IMR-90 (cell line): Measurements from ENCODE around the gene RNU5D-1. TPM values are rescaled to one million over a fixed set of nuclear protein-coding genes. Genes with fewer than 3 reads are reported as not detected.

Source experiments
- ATAC-seq: fragments of 200-7000 bp; cut with Tn5 transposase; 2 replicates; pipeline ENCODE4 v1.9.1; 2020; ENCODE audit warnings: low read depth, mild to moderate bottlenecking, moderate library complexity
- BruUV-seq: library from RNA; stranded (reverse); fragments of 400-500 nt; replicated peaks from 2 replicates; lab custom pipeline; 2021; lab: Mats Ljungman, UMichigan
- CTCF ChIA-PET: fragments of 300-600 bp; formaldehyde crosslinking; extraction: SDS; loops from one replicate; lab custom pipeline; 2021; ENCODE audit warnings: antibody characterized with exemption; lab: Yijun Ruan, JAX
- POLR2A ChIA-PET: fragments of 300-600 bp; sonication (Branson Sonifier 250); formaldehyde crosslinking; loops from one replicate; lab custom pipeline; 2022; ENCODE audit warnings: antibody characterized with exemption; ENCODE audit not compliant: unreplicated experiment; lab: Charles Lee
- DNase-seq: peaks from one replicate; pipeline ENCODE4 v3.0.0; 2013
- H2AFZ ChIP-seq: replicated peaks from 2 replicates; pipeline ENCODE3; 2013; ENCODE audit warnings: low read length, mild to moderate bottlenecking; ENCODE audit not compliant: poor library complexity
- H2AK5ac ChIP-seq: 2 replicates; pipeline ENCODE4 v1.6.1; 2013; ENCODE audit warnings: low read depth, low read length, inconsistent platforms
- H2AK9ac ChIP-seq: replicated peaks from 2 replicates; pipeline ENCODE3; 2013; ENCODE audit warnings: mild to moderate bottlenecking, low read depth, low read length, moderate library complexity; ENCODE audit not compliant: poor library complexity
- H2BK120ac ChIP-seq: 2 replicates; pipeline ENCODE4 v1.6.1; 2013; ENCODE audit warnings: low read depth, low read length, inconsistent platforms
- H2BK15ac ChIP-seq: 3 replicates; pipeline ENCODE4 v1.6.1; 2013; ENCODE audit warnings: low read depth, low read length, inconsistent platforms
- H2BK20ac ChIP-seq: 2 replicates; pipeline ENCODE4 v1.6.1; 2013; ENCODE audit warnings: low read depth, mild to moderate bottlenecking, inconsistent platforms, low read length, moderate library complexity
- H2BK5ac ChIP-seq: 2 replicates; pipeline ENCODE4 v1.6.1; 2013; ENCODE audit warnings: mild to moderate bottlenecking, low read depth, low read length, inconsistent platforms; ENCODE audit not compliant: poor library complexity, severe bottlenecking
- H3K14ac ChIP-seq: replicated peaks from 2 replicates; pipeline ENCODE4 v1.6.1; 2013; ENCODE audit warnings: low read depth, low read length, inconsistent platforms
- H3K18ac ChIP-seq: 2 replicates; pipeline ENCODE4 v1.6.1; 2013; ENCODE audit warnings: low read depth, low read length, control low read depth
- H3K23ac ChIP-seq: 2 replicates; pipeline ENCODE4 v1.6.1; 2013; ENCODE audit warnings: low read depth, low read length, inconsistent platforms
- H3K27ac ChIP-seq: 2 replicates; pipeline ENCODE4 v1.5.1; 2013; ENCODE audit warnings: mild to moderate bottlenecking, control low read depth, low read length; ENCODE audit not compliant: insufficient read depth
- H3K27me3 ChIP-seq: 2 replicates; pipeline ENCODE4 v1.6.1; 2013; ENCODE audit warnings: low read length; ENCODE audit not compliant: control insufficient read depth, insufficient read depth
- H3K36me3 ChIP-seq: 2 replicates; pipeline ENCODE4 v1.6.1; 2013; ENCODE audit warnings: low read length, mixed read lengths; ENCODE audit not compliant: control insufficient read depth, insufficient read depth
- H3K4ac ChIP-seq: 2 replicates; pipeline ENCODE4 v1.6.1; 2013; ENCODE audit warnings: low read depth, low read length, inconsistent platforms
- H3K4me1 ChIP-seq: 2 replicates; pipeline ENCODE4 v1.6.1; 2013; ENCODE audit warnings: low read length, mixed read lengths; ENCODE audit not compliant: control insufficient read depth, insufficient read depth
- H3K4me2 ChIP-seq: 2 replicates; pipeline ENCODE4 v1.6.1; 2013; ENCODE audit warnings: low read depth, mild to moderate bottlenecking, control low read depth, low read length, moderate library complexity
- H3K4me3 ChIP-seq: 2 replicates; pipeline ENCODE4 v1.5.1; 2013; ENCODE audit warnings: low read depth, mild to moderate bottlenecking, control low read depth, low read length, moderate library complexity; ENCODE audit not compliant: insufficient read depth
- H3K56ac ChIP-seq: 2 replicates; pipeline ENCODE4 v1.6.1; 2013; ENCODE audit warnings: low read length, inconsistent platforms; ENCODE audit not compliant: insufficient read depth; ENCODE audit errors: extremely low read depth
- H3K79me1 ChIP-seq, 2 experiments: 2 replicates each; pipeline ENCODE4 v1.6.1; 2013; ENCODE audit warnings: low read length in 2 of 2, inconsistent platforms in 1 of 2, low read depth in 1 of 2
- H3K9ac ChIP-seq: 2 replicates; pipeline ENCODE4 v1.6.1; 2013; ENCODE audit warnings: low read depth, low read length, control low read depth
- H3K9me1 ChIP-seq: 2 replicates; pipeline ENCODE4 v1.6.1; 2013; ENCODE audit warnings: low read length, inconsistent platforms; ENCODE audit not compliant: insufficient read depth
- H3K9me3 ChIP-seq: 2 replicates; pipeline ENCODE4 v1.6.1; 2013; ENCODE audit warnings: low read length; ENCODE audit not compliant: control insufficient read depth, insufficient read depth
- H4K20me1 ChIP-seq: 2 replicates; pipeline ENCODE4 v1.6.1; 2013; ENCODE audit warnings: low read length, inconsistent platforms; ENCODE audit not compliant: insufficient read depth
- H4K5ac ChIP-seq: 2 replicates; pipeline ENCODE4 v1.6.1; 2013; ENCODE audit warnings: mild to moderate bottlenecking, low read depth, low read length, control low read depth
- H4K8ac ChIP-seq, 2 experiments: 2 replicates each; pipeline ENCODE4 v1.6.1; 2013; ENCODE audit warnings: low read depth in 2 of 2, low read length in 2 of 2, control low read depth in 1 of 2, inconsistent platforms in 1 of 2
- H4K91ac ChIP-seq: 2 replicates; pipeline ENCODE4 v1.6.1; 2013; ENCODE audit warnings: low read depth, low read length, inconsistent platforms; ENCODE audit not compliant: insufficient read depth
- BHLHE40 ChIP-seq: fragments of 150-350 bp; IDR thresholded peaks from 2 replicates; pipeline ENCODE4 v1.6.1; 2016; ENCODE audit warnings: mild to moderate bottlenecking, low read depth, low read length
- CEBPB ChIP-seq: IDR thresholded peaks from 2 replicates; pipeline ENCODE4 v1.6.1; 2012; ENCODE audit warnings: low read depth, low read length, improper control_type of control experiment
- CHD1 ChIP-seq: IDR thresholded peaks from 2 replicates; pipeline ENCODE4 v1.6.1; 2012; ENCODE audit warnings: low read depth, low read length, improper control_type of control experiment
- FOS ChIP-seq: fragments of 150-350 bp; IDR thresholded peaks from 2 replicates; pipeline ENCODE4 v1.6.1; 2016; ENCODE audit warnings: low read depth, low read length
- MAFK ChIP-seq: IDR thresholded peaks from 2 replicates; pipeline ENCODE4 v1.6.1; 2012; ENCODE audit warnings: low read depth, low read length, improper control_type of control experiment
- MAZ ChIP-seq: IDR thresholded peaks from 2 replicates; pipeline ENCODE4 v1.6.1; 2012; ENCODE audit warnings: low read depth, mild to moderate bottlenecking, low read length, improper control_type of control experiment, moderate library complexity, borderline replicate concordance
- MXI1 ChIP-seq: IDR thresholded peaks from 2 replicates; pipeline ENCODE4 v1.6.1; 2012; ENCODE audit warnings: low read depth, mild to moderate bottlenecking, low read length, moderate library complexity, borderline replicate concordance
- NFE2L2 ChIP-seq: fragments of 150-350 bp; IDR thresholded peaks from 2 replicates; pipeline ENCODE4 v1.6.1; 2016; ENCODE audit warnings: low read depth, mild to moderate bottlenecking, low read length
- POLR2A ChIP-seq: IDR thresholded peaks from 2 replicates; pipeline ENCODE4 v1.6.1; 2012; ENCODE audit warnings: mild to moderate bottlenecking, low read depth, low read length
- RCOR1 ChIP-seq: IDR thresholded peaks from 2 replicates; pipeline ENCODE4 v1.6.1; 2012; ENCODE audit warnings: mild to moderate bottlenecking, low read length, improper control_type of control experiment; ENCODE audit not compliant: insufficient replicate concordance
- RFX5 ChIP-seq: IDR thresholded peaks from 2 replicates; pipeline ENCODE4 v1.8.0; 2012; ENCODE audit warnings: low read depth, mild to moderate bottlenecking, low read length, moderate library complexity
- WGBS, 2 experiments: methylation state at CpG; one replicate each; pipeline versions ENCODE4 v1.1.5 to v1.1.7; 2013; ENCODE audit warnings: missing lambda C conversion rate in 2 of 2; ENCODE audit not compliant: insufficient read length in 1 of 2; ENCODE audit errors: extremely low coverage in 2 of 2; 5-methylcytosine and 5-hydroxymethylcytosine counted together
- dilution Hi-C: fragments of 300-500 bp; cut with HindIII; formaldehyde crosslinking; loops from one replicate; pipeline ENCODE4 v1.14.3; 2018; ENCODE audit warnings: low sequenced_read_pairs; ENCODE audit not compliant: unreplicated experiment
- in situ Hi-C: fragments of 300-500 bp; cut with MboI; formaldehyde crosslinking; loops from 3 replicates; pipeline ENCODE4 v1.14.3; 2019; ENCODE audit warnings: low sequenced_read_pairs, inconsistent platforms, mixed read lengths
- intact Hi-C: fragments of 100-400 bp; cut with micrococcal nuclease; formaldehyde crosslinking; loops from 2 replicates; pipeline ENCODE4 v1.10.0; 2022
- polyA plus RNA-seq, 3 experiments: library from polyadenylated mRNA; depleted of rRNA; stranded (reverse); fragments of >200 nt; gene quantifications; 2 replicates each; pipeline ENCODE4 v1.2.3, GENCODE V29; 2012; ENCODE audit warnings: low replicate concordance in 1 of 3
- total RNA-seq: library from RNA; depleted of rRNA; stranded (reverse); fragments of >200 nt; gene quantifications from 2 replicates; pipeline ENCODE4 v1.2.3, GENCODE V29; 2012
- TF ChIP-seq, protein P1 (sequence below): conservative IDR thresholded peaks from 2 replicates; pipeline ENCODE4 v1.5.1; 2012; ENCODE audit warnings: mild to moderate bottlenecking, low read depth, low read length, improper control_type of control experiment
- TF ChIP-seq, protein P2 (sequence below): fragments of 150-350 bp; IDR thresholded peaks from 2 replicates; pipeline ENCODE4 v1.6.1; 2017; ENCODE audit warnings: mild to moderate bottlenecking, antibody characterized with exemption, low read length, low read depth
- TF ChIP-seq, protein P3 (sequence below): fragments of 150-350 bp; IDR thresholded peaks from 2 replicates; pipeline ENCODE4 v1.6.1; 2016; ENCODE audit warnings: low read depth, mild to moderate bottlenecking, low read length, moderate library complexity, borderline replicate concordance

Gene RNU5D-1
- total and polyA plus RNA-seq, 2 of the 4 experiments (the other 2 are of a cell fraction) = not detected

DNA sequence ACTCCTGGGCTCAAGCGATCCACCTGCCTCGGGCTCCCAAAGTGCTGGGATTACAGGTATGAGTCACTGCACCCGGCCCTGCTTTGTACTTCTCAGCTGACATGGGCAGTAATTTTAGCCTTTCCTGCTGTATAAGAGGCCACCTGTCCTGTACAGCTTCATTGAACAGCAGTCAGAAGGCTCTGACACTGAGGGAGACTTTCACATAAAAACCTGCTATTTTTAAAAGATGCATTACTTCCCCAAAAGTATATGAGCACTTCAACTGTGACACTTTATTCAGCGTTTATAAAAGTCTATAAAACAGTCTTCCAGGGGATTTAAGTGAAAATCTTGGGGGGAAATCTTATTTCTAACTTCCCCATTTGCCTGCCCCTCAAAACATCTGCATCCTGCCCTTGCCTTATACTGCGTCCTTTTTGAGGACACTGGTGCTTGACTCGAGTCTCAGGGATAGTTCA, 17.6 kb downstream of the RNU5D-1 start:
- Histone ChIP-seq H3K14ac (no peak overlapping the region), H3K4me3 (no peak overlapping the region), H4K8ac (no peak overlapping the region), H2BK15ac (no peak overlapping the region), H2BK5ac (no peak overlapping the region), H4K91ac (no peak overlapping the region), H4K5ac (no peak overlapping the region), H3K9ac (no peak overlapping the region), H3K27ac (no peak overlapping the region), H3K56ac (no peak overlapping the region), H2AK9ac (no peak overlapping the region), H3K4ac (no peak overlapping the region), H3K27me3 (peaks cover 2% of the 10 kb centered on the region; the same call in 1 of the 2 replicates), H3K9me1 (peaks cover 1% of the 10 kb centered on the region; the same call in 1 of the 2 replicates), H3K18ac (no peak overlapping the region), H2AFZ (no peak overlapping the region), H2AK5ac (no peak overlapping the region), H3K23ac (no peak overlapping the region), H3K4me2 (no peak overlapping the region), H3K79me1 (no peaks in the 10 kb centered on the region; a peak in 1 of 4 replicates), H2BK120ac (no peak overlapping the region), H2BK20ac (no peak overlapping the region), H3K36me3 (no peaks in the 10 kb centered on the region), H3K4me1 (peaks cover 7% of the 10 kb centered on the region), H3K9me3 (no peaks in the 10 kb centered on the region), H4K20me1 (no peaks in the 10 kb centered on the region)
- dilution Hi-C loops (no loop called here), intact Hi-C loops (no loop called here), in situ Hi-C loops (no loop called here)
- WGBS, 2 experiments = no CpG with 5 or more reads among the region's 6 CpGs
- DNase-seq = no peak
- no peak for ATAC-seq
- BruUV-seq = no TSS peak
- CTCF ChIA-PET = interaction anchor here (0.6 kb wide), 1 partner anchor 9 kb away, joined by 4 read pairs; no protein-coding TSS in a partner anchor
- POLR2A ChIA-PET = no interaction called here
- TF ChIP-seq RCOR1 (no peak), POLR2A (no peak), MAFK (no peak), FOS (no peak), CEBPB (no peak), BHLHE40 (no peak), RFX5 (no peak), MAZ (no peak), CHD1 (no peak), NFE2L2 (no peak), MXI1 (no peak)
- TF ChIP-seq, protein P1, sequence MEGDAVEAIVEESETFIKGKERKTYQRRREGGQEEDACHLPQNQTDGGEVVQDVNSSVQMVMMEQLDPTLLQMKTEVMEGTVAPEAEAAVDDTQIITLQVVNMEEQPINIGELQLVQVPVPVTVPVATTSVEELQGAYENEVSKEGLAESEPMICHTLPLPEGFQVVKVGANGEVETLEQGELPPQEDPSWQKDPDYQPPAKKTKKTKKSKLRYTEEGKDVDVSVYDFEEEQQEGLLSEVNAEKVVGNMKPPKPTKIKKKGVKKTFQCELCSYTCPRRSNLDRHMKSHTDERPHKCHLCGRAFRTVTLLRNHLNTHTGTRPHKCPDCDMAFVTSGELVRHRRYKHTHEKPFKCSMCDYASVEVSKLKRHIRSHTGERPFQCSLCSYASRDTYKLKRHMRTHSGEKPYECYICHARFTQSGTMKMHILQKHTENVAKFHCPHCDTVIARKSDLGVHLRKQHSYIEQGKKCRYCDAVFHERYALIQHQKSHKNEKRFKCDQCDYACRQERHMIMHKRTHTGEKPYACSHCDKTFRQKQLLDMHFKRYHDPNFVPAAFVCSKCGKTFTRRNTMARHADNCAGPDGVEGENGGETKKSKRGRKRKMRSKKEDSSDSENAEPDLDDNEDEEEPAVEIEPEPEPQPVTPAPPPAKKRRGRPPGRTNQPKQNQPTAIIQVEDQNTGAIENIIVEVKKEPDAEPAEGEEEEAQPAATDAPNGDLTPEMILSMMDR = no peak
- TF ChIP-seq, protein P2, sequence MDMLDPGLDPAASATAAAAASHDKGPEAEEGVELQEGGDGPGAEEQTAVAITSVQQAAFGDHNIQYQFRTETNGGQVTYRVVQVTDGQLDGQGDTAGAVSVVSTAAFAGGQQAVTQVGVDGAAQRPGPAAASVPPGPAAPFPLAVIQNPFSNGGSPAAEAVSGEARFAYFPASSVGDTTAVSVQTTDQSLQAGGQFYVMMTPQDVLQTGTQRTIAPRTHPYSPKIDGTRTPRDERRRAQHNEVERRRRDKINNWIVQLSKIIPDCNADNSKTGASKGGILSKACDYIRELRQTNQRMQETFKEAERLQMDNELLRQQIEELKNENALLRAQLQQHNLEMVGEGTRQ = no peak
- TF ChIP-seq, protein P3, sequence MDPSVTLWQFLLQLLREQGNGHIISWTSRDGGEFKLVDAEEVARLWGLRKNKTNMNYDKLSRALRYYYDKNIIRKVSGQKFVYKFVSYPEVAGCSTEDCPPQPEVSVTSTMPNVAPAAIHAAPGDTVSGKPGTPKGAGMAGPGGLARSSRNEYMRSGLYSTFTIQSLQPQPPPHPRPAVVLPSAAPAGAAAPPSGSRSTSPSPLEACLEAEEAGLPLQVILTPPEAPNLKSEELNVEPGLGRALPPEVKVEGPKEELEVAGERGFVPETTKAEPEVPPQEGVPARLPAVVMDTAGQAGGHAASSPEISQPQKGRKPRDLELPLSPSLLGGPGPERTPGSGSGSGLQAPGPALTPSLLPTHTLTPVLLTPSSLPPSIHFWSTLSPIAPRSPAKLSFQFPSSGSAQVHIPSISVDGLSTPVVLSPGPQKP = no peak
